Measurements from ENCODE around the gene MT3. TPM values are rescaled to one million over a fixed set of nuclear protein-coding genes. Genes with fewer than 3 reads are reported as not detected.
A peak's percentile ranks its signal among the peaks of the same experiment; 100 is the strongest.

MT3 gene
- total and polyA plus RNA-seq, 4 donors, result 32.5 to 363 (median 186) TPM

DNA sequence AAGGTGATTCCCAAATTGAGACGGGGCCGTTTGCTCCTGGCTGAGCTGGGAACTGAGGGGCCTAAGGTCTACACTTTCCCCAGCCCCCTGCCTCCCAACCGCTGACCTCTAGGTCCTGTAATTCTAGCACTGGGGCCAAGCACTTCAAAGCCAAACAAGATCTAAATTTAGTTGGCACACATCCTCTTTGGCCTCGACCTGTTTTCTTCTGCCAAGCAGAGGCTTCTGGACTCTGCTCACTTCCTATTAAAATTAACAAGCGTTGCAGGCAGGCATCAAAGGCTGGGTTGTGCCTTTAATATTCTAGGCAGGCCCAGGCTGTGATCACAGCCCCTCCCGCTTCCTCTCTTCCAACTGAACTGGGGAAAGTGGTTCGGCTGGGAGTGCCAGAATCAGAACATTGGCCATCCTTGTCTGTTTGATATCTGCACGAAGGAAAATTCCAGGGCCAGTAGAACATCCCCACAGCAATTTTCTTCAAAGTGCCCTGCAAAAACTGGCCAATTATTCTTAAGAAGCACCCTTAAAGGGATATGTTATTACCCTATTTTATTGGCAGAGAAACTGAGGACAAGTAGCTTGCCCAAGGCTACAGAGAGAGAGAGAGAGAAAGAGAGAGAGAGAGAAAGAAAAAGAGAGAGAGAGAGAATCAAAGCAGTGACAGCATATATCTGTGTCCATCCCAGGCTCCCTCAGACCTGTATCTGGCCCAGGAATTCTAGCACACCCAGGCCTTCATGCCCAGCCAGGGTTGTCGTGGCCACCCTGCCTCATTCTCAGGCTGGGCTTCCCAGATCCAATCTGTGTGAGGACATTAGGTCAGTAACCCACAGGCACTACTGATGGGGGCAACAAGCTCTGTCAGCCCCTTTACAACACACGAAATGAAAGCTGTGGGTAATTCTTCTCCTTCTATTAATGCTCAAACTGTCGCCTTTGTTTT lies 37.3 kb upstream of the MT3 start:
- WGBS (ENCODE audit: insufficient coverage), result 20% methylated on average over 9 of the region's 11 CpGs
- Histone ChIP-seq H3K27me3 (ENCODE audit: control insufficient read depth, insufficient read depth, low read length) (no peaks in the 10 kb centered on the region), H3K36me3 (ENCODE audit: control insufficient read depth, insufficient read depth, low read length) (no peaks in the 10 kb centered on the region), H3K27ac (ENCODE audit: low read depth, low read length) (peak overlapping the region; percentile 75), H3K9me3 (ENCODE audit: control insufficient read depth, insufficient read depth, low read length) (no peaks in the 10 kb centered on the region), H3K4me3 (ENCODE audit: low read depth, low read length) (no peak overlapping the region), H3K4me1 (ENCODE audit: control insufficient read depth, insufficient read depth, low read length) (peaks cover 39% of the 10 kb centered on the region)
- peak in 3 of 6 donors; percentile 47 to 87 (median 78) for DNase-seq (ENCODE audit: low read depth in 4 of 6, low spot score in 6 of 6)

GRCh38 chr16:56554441-56554840 lies 34.9 kb upstream of the MT3 start:
- H3K9me3 ChIP-seq (ENCODE audit: control insufficient read depth, insufficient read depth, low read length), result no peaks in the 10 kb centered on the region
- DNase-seq (ENCODE audit: low read depth in 4 of 6, low spot score in 6 of 6), result no peak
- WGBS (ENCODE audit: insufficient coverage), result 96% methylated on average over 9 of the region's 10 CpGs
- H3K4me1 ChIP-seq (ENCODE audit: control insufficient read depth, insufficient read depth, low read length), result peaks cover 37% of the 10 kb centered on the region
- H3K4me3 ChIP-seq (ENCODE audit: low read depth, low read length), result no peak overlapping the region
- H3K27ac ChIP-seq (ENCODE audit: low read depth, low read length), result no peak overlapping the region
- H3K36me3 ChIP-seq (ENCODE audit: control insufficient read depth, insufficient read depth, low read length), result no peaks in the 10 kb centered on the region
- no peaks in the 10 kb centered on the region for H3K27me3 ChIP-seq (ENCODE audit: control insufficient read depth, insufficient read depth, low read length)

DNA sequence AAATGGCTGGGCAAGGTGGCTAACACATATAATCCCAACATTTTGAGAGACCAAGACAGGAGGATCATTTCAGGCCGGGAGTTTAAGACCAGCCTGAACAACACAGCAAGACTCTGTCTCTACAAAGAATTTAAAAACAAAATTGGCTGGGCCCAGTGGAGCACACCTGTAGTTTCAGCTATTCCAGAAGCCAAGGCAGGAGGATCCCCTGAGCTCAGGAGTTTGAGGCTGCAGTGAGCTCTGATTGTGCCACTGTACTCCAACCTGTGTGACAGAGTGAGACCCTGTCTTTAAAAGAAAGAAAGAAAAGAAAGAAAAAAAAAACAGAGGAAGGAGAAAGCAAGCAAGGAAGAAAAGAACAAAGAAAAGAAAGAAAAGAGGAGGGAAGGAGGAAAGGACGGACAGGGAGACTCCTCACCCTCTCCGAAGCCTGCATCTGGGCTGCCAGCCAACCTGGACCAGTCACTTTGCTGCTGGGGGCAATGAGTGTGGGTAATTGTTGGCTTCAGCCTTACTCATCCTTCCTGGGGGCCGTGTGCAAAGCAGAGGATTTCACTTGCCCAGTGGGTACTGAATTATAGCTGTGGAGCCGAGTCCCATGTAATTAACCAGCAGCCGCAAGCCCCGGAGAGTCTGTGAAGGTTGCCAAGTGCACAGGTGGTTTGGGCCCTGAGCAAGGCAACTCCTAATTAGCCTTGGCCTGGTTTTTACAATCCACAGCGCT lies 31.1 kb upstream of the MT3 start:
- no peaks in the 10 kb centered on the region for H3K36me3 ChIP-seq (ENCODE audit: control insufficient read depth, insufficient read depth, low read length)
- 44% methylated on average over 7 of the region's 8 CpGs for WGBS (ENCODE audit: insufficient coverage)
- H3K4me1 ChIP-seq (ENCODE audit: control insufficient read depth, insufficient read depth, low read length), result peaks cover 18% of the 10 kb centered on the region
- peak overlapping the region; percentile 73 for H3K27ac ChIP-seq (ENCODE audit: low read depth, low read length)
- H3K9me3 ChIP-seq (ENCODE audit: control insufficient read depth, insufficient read depth, low read length), result no peaks in the 10 kb centered on the region
- DNase-seq (ENCODE audit: low read depth in 4 of 6, low spot score in 6 of 6), result peak; percentile 63 to 94 (median 73)
- no peaks in the 10 kb centered on the region for H3K27me3 ChIP-seq (ENCODE audit: control insufficient read depth, insufficient read depth, low read length)
- H3K4me3 ChIP-seq (ENCODE audit: low read depth, low read length), result no peak overlapping the region

GRCh38 chr16:56559109-56559508 lies 30.2 kb upstream of the MT3 start:
- no peak for DNase-seq (ENCODE audit: low read depth in 4 of 6, low spot score in 6 of 6)
- Histone ChIP-seq H3K27me3 (ENCODE audit: control insufficient read depth, insufficient read depth, low read length) (no peaks in the 10 kb centered on the region), H3K36me3 (ENCODE audit: control insufficient read depth, insufficient read depth, low read length) (no peaks in the 10 kb centered on the region), H3K4me1 (ENCODE audit: control insufficient read depth, insufficient read depth, low read length) (peaks cover 15% of the 10 kb centered on the region), H3K27ac (ENCODE audit: low read depth, low read length) (no peak overlapping the region), H3K9me3 (ENCODE audit: control insufficient read depth, insufficient read depth, low read length) (no peaks in the 10 kb centered on the region), H3K4me3 (ENCODE audit: low read depth, low read length) (no peak overlapping the region)
- WGBS (ENCODE audit: insufficient coverage), result 100% methylated on average over 1 of the region's 4 CpGs

DNA sequence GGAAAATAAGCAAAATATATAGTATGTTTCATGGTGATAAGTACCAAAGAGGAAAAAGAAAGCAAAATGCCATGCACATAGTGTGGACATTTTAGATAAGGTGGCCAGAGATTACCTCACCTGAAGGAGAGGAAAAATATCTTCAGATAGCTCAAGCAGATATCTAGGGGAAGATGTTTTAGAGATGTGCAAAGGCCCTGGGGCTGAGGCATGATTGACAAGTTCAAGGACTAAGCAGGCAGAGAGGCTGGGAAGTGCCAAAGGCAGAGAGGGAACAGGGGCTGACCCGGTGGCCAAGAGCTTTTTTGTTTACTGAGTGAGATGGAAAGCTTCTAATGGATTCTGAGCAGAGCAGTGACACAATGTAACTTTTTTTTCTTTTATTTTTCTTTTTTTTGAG lies 28.9 kb upstream of the MT3 start:
- 75% methylated on average over 1 of the region's 1 CpG for WGBS (ENCODE audit: insufficient coverage)

DNA sequence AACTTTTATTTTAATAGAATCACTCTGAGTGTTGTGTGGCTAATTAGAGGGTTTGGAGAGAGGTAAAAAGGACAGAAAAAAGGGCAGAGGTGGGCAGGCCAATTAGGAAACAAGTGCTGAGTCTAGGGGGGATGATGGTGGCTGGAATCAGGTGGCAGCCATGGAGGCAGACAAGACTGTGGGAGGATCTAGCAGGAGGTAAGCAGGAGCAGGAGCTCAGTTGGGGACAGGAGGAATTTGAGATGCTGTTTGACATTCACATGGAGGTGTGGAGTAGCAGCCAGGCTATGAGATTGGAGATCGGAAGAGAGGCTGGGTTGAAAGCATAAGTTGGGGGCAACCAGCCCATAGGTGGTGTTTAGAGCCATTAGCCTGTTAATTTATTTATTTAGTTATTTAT lies 28.2 kb upstream of the MT3 start:
- no peak for DNase-seq (ENCODE audit: low read depth in 4 of 6, low spot score in 6 of 6)
- Histone ChIP-seq H3K27me3 (ENCODE audit: control insufficient read depth, insufficient read depth, low read length) (no peaks in the 10 kb centered on the region), H3K4me1 (ENCODE audit: control insufficient read depth, insufficient read depth, low read length) (peaks cover 15% of the 10 kb centered on the region), H3K27ac (ENCODE audit: low read depth, low read length) (no peak overlapping the region), H3K36me3 (ENCODE audit: control insufficient read depth, insufficient read depth, low read length) (no peaks in the 10 kb centered on the region), H3K4me3 (ENCODE audit: low read depth, low read length) (no peak overlapping the region), H3K9me3 (ENCODE audit: control insufficient read depth, insufficient read depth, low read length) (no peaks in the 10 kb centered on the region)
- WGBS (ENCODE audit: insufficient coverage), result no CpG with 5 or more reads among the region's 1 CpG

More for the DNA sequence above, 28.9 kb upstream of the MT3 start:
- DNase-seq (ENCODE audit: low read depth in 4 of 6, low spot score in 6 of 6), result no peak
- Histone ChIP-seq H3K27ac (ENCODE audit: low read depth, low read length) (no peak overlapping the region), H3K36me3 (ENCODE audit: control insufficient read depth, insufficient read depth, low read length) (no peaks in the 10 kb centered on the region), H3K4me3 (ENCODE audit: low read depth, low read length) (no peak overlapping the region), H3K9me3 (ENCODE audit: control insufficient read depth, insufficient read depth, low read length) (no peaks in the 10 kb centered on the region), H3K4me1 (ENCODE audit: control insufficient read depth, insufficient read depth, low read length) (peaks cover 15% of the 10 kb centered on the region), H3K27me3 (ENCODE audit: control insufficient read depth, insufficient read depth, low read length) (no peaks in the 10 kb centered on the region)

DNA sequence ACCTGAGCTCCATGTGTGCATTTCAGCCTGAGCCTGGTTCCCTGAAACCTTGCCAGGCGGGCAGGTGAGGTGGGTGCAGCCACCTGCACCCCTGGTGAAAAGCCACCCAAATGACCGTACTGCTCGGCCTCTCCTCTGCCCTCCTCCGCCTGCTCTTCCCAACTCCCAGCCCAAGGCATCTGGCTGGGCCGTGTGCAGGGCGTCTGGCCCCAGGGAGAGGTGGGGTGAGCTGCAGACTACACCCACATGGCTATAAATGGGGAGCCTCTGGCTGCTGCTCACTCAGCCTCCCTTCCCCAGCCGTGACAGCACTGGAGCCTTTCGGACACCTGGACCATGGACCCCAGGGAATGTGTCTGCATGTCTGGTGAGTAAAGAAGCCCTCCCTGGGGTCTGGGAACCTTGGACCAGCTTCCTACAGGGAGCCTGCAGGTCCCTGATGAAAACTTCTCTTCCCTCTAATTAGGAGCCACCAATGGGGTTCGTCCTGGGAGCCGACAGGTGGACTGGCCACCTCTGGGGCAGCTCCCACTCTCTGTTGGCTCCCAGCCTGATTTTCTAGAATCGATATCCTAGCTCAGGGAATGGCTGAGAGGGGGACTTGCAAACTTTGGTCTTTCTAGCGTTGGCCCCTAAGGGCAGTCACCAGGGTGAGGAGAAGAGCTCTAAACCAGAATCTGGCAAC lies 24.4 kb upstream of the MT3 start, which contains the start of gene MT4:
Gene MT4 (plus strand): TSS at position 281 of the 685 bp plus-strand sequence. CDS start 56 bp downstream, at position 337.
- H3K4me3 ChIP-seq (ENCODE audit: low read depth, low read length), result no peak within 1 kb of the TSS
- H3K36me3 ChIP-seq (ENCODE audit: control insufficient read depth, insufficient read depth, low read length), result no peaks in the 10 kb centered on the region
- H3K4me1 ChIP-seq (ENCODE audit: control insufficient read depth, insufficient read depth, low read length), result peaks cover 2% of the 10 kb centered on the region
- 88% methylated on average over 9 of the region's 12 CpGs for WGBS (ENCODE audit: insufficient coverage)
- DNase-seq (ENCODE audit: low read depth in 4 of 6, low spot score in 6 of 6), result no peak
- H3K9me3 ChIP-seq (ENCODE audit: control insufficient read depth, insufficient read depth, low read length), result no peaks in the 10 kb centered on the region
- H3K27me3 ChIP-seq (ENCODE audit: control insufficient read depth, insufficient read depth, low read length), result no peaks in the 10 kb centered on the region
- H3K27ac ChIP-seq (ENCODE audit: low read depth, low read length), result no peak within 1 kb of the TSS

GRCh38 chr16:56569971-56570370 lies 19.4 kb upstream of the MT3 start:
- H3K36me3 ChIP-seq (ENCODE audit: control insufficient read depth, insufficient read depth, low read length), result no peaks in the 10 kb centered on the region
- no peak overlapping the region for H3K27ac ChIP-seq (ENCODE audit: low read depth, low read length)
- H3K4me3 ChIP-seq (ENCODE audit: low read depth, low read length), result no peak overlapping the region
- WGBS (ENCODE audit: insufficient coverage), result no CpG with 5 or more reads among the region's 1 CpG
- no peak for DNase-seq (ENCODE audit: low read depth in 4 of 6, low spot score in 6 of 6)
- H3K4me1 ChIP-seq (ENCODE audit: control insufficient read depth, insufficient read depth, low read length), result no peaks in the 10 kb centered on the region
- no peaks in the 10 kb centered on the region for H3K27me3 ChIP-seq (ENCODE audit: control insufficient read depth, insufficient read depth, low read length)
- no peaks in the 10 kb centered on the region for H3K9me3 ChIP-seq (ENCODE audit: control insufficient read depth, insufficient read depth, low read length)

- Histone ChIP-seq H3K9me3 (ENCODE audit: control insufficient read depth, insufficient read depth, low read length) (no peaks in the 10 kb centered on the region), H3K36me3 (ENCODE audit: control insufficient read depth, insufficient read depth, low read length) (no peaks in the 10 kb centered on the region), H3K4me1 (ENCODE audit: control insufficient read depth, insufficient read depth, low read length) (no peaks in the 10 kb centered on the region), H3K4me3 (ENCODE audit: low read depth, low read length) (no peak overlapping the region), H3K27me3 (ENCODE audit: control insufficient read depth, insufficient read depth, low read length) (no peaks in the 10 kb centered on the region), H3K27ac (ENCODE audit: low read depth, low read length) (no peak overlapping the region)
- no peak for DNase-seq (ENCODE audit: low read depth in 4 of 6, low spot score in 6 of 6)
- 92% methylated on average over 10 of the region's 11 CpGs for WGBS (ENCODE audit: insufficient coverage)
Measured at GRCh38 chr16:56571525-56571924, 17.8 kb upstream of the MT3 start.

Data from spinal cord (tissue), 10 donors.